Measurements from ENCODE around the gene CLRN2. TPM values are rescaled to one million over a fixed set of nuclear protein-coding genes. Genes with fewer than 3 reads are reported as not detected.

Gene CLRN2
- not detected for total RNA-seq

- H3K4me1 Mint-ChIP-seq: peaks cover 14% of the 10 kb centered on the region
- no peak within 1 kb of the TSS for H3K4me3 Mint-ChIP-seq
- H3K9me3 Mint-ChIP-seq: no peaks in the 10 kb centered on the region
- H3K27ac Mint-ChIP-seq: no peak within 1 kb of the TSS
- H3K27me3 Mint-ChIP-seq: peaks cover 6% of the 10 kb centered on the region
- no peak for ATAC-seq (replicated peaks)
- H3K36me3 Mint-ChIP-seq (ENCODE audit: low read depth): peaks cover 5% of the 10 kb centered on the region
Observed at GRCh38 chr4:17514865-17515264, at the start of gene CLRN2. CLRN2 (plus strand) TSS chr4:17515165; CDS start chr4:17515267, 102 bp downstream.

- Mint-ChIP-seq H3K36me3 (ENCODE audit: low read depth) (peaks cover 4% of the 10 kb centered on the region), H3K9me3 (no peaks in the 10 kb centered on the region), H3K27me3 (no peaks in the 10 kb centered on the region), H3K4me1 (no peaks in the 10 kb centered on the region), H3K27ac (no peak overlapping the region), H3K4me3 (no peak overlapping the region)
- no peak for ATAC-seq (replicated peaks)
Observed at GRCh38 chr4:17468619-17469221, 46.2 kb upstream of the CLRN2 start.

GRCh38 chr4:17469931-17470674 is 44.9 kb upstream of the CLRN2 start:
- no peaks in the 10 kb centered on the region for H3K9me3 Mint-ChIP-seq
- ATAC-seq (replicated peaks): no peak
- no peaks in the 10 kb centered on the region for H3K27me3 Mint-ChIP-seq
- H3K4me1 Mint-ChIP-seq: no peaks in the 10 kb centered on the region
- peaks cover 4% of the 10 kb centered on the region for H3K36me3 Mint-ChIP-seq (ENCODE audit: low read depth)
- no peak overlapping the region for H3K27ac Mint-ChIP-seq
- H3K4me3 Mint-ChIP-seq: no peak overlapping the region

GRCh38 chr4:17475481-17475880 is 39.5 kb upstream of the CLRN2 start:
- Mint-ChIP-seq H3K27ac (no peak overlapping the region), H3K36me3 (ENCODE audit: low read depth) (peaks cover 4% of the 10 kb centered on the region), H3K9me3 (no peaks in the 10 kb centered on the region), H3K27me3 (no peaks in the 10 kb centered on the region), H3K4me1 (no peaks in the 10 kb centered on the region), H3K4me3 (no peak overlapping the region)
- no peak for ATAC-seq (replicated peaks)

GRCh38 chr4:17476853-17477252 is 38.1 kb upstream of the CLRN2 start:
- ATAC-seq (replicated peaks): no peak
- Mint-ChIP-seq H3K27me3 (no peaks in the 10 kb centered on the region), H3K4me1 (no peaks in the 10 kb centered on the region), H3K4me3 (no peak overlapping the region), H3K9me3 (no peaks in the 10 kb centered on the region), H3K27ac (no peak overlapping the region), H3K36me3 (ENCODE audit: low read depth) (no peaks in the 10 kb centered on the region)

GRCh38 chr4:17477774-17478472 is 37.0 kb upstream of the CLRN2 start:
- Mint-ChIP-seq H3K27ac (no peak overlapping the region), H3K4me1 (no peaks in the 10 kb centered on the region), H3K4me3 (no peak overlapping the region), H3K36me3 (ENCODE audit: low read depth) (no peaks in the 10 kb centered on the region), H3K9me3 (no peaks in the 10 kb centered on the region), H3K27me3 (no peaks in the 10 kb centered on the region)
- ATAC-seq (replicated peaks): no peak

- no peak for ATAC-seq (replicated peaks)
- Mint-ChIP-seq H3K36me3 (ENCODE audit: low read depth) (peaks cover 15% of the 10 kb centered on the region), H3K27me3 (no peaks in the 10 kb centered on the region), H3K4me3 (no peak overlapping the region), H3K27ac (no peak overlapping the region), H3K4me1 (no peaks in the 10 kb centered on the region), H3K9me3 (no peaks in the 10 kb centered on the region)
Observed at GRCh38 chr4:17480210-17480927, 34.6 kb upstream of the CLRN2 start.

GRCh38 chr4:17480955-17481354 is 34.0 kb upstream of the CLRN2 start:
- Mint-ChIP-seq H3K27me3 (no peaks in the 10 kb centered on the region), H3K4me3 (no peak overlapping the region), H3K9me3 (no peaks in the 10 kb centered on the region), H3K27ac (no peak overlapping the region), H3K4me1 (no peaks in the 10 kb centered on the region), H3K36me3 (ENCODE audit: low read depth) (peaks cover 21% of the 10 kb centered on the region)
- ATAC-seq (replicated peaks): no peak

GRCh38 chr4:17482716-17483115 is 32.2 kb upstream of the CLRN2 start:
- H3K36me3 Mint-ChIP-seq (ENCODE audit: low read depth): peaks cover 35% of the 10 kb centered on the region
- H3K4me1 Mint-ChIP-seq: no peaks in the 10 kb centered on the region
- ATAC-seq (replicated peaks): no peak
- no peaks in the 10 kb centered on the region for H3K9me3 Mint-ChIP-seq
- H3K4me3 Mint-ChIP-seq: no peak overlapping the region
- H3K27me3 Mint-ChIP-seq: no peaks in the 10 kb centered on the region
- H3K27ac Mint-ChIP-seq: no peak overlapping the region

GRCh38 chr4:17489123-17489522 is 25.8 kb upstream of the CLRN2 start:
- Mint-ChIP-seq H3K4me3 (no peak overlapping the region), H3K27ac (no peak overlapping the region), H3K9me3 (no peaks in the 10 kb centered on the region), H3K36me3 (ENCODE audit: low read depth) (peaks cover 81% of the 10 kb centered on the region), H3K4me1 (peaks cover under 1% of the 10 kb centered on the region), H3K27me3 (no peaks in the 10 kb centered on the region)
- no peak for ATAC-seq (replicated peaks)

GRCh38 chr4:17489721-17490120 is 25.2 kb upstream of the CLRN2 start:
- no peak for ATAC-seq (replicated peaks)
- H3K27me3 Mint-ChIP-seq: no peaks in the 10 kb centered on the region
- H3K36me3 Mint-ChIP-seq (ENCODE audit: low read depth): peaks cover 81% of the 10 kb centered on the region
- H3K4me3 Mint-ChIP-seq: no peak overlapping the region
- H3K4me1 Mint-ChIP-seq: peaks cover 5% of the 10 kb centered on the region
- no peaks in the 10 kb centered on the region for H3K9me3 Mint-ChIP-seq
- H3K27ac Mint-ChIP-seq: no peak overlapping the region

GRCh38 chr4:17490575-17491059 is 24.3 kb upstream of the CLRN2 start:
- Mint-ChIP-seq H3K4me3 (no peak overlapping the region), H3K27me3 (no peaks in the 10 kb centered on the region), H3K27ac (peak overlapping the region; percentile 28), H3K36me3 (ENCODE audit: low read depth) (peaks cover 81% of the 10 kb centered on the region), H3K4me1 (peaks cover 5% of the 10 kb centered on the region), H3K9me3 (no peaks in the 10 kb centered on the region)
- no peak for ATAC-seq (replicated peaks)

GRCh38 chr4:17491196-17491595 is 23.8 kb upstream of the CLRN2 start:
- no peak overlapping the region for H3K4me3 Mint-ChIP-seq
- no peaks in the 10 kb centered on the region for H3K9me3 Mint-ChIP-seq
- H3K4me1 Mint-ChIP-seq: peaks cover 5% of the 10 kb centered on the region
- peaks cover 81% of the 10 kb centered on the region for H3K36me3 Mint-ChIP-seq (ENCODE audit: low read depth)
- H3K27ac Mint-ChIP-seq: no peak overlapping the region
- no peak for ATAC-seq (replicated peaks)
- no peaks in the 10 kb centered on the region for H3K27me3 Mint-ChIP-seq

GRCh38 chr4:17492058-17492741 is 22.8 kb upstream of the CLRN2 start:
- H3K27me3 Mint-ChIP-seq: no peaks in the 10 kb centered on the region
- no peak overlapping the region for H3K27ac Mint-ChIP-seq
- ATAC-seq (replicated peaks): no peak
- H3K9me3 Mint-ChIP-seq: no peaks in the 10 kb centered on the region
- peaks cover 5% of the 10 kb centered on the region for H3K4me1 Mint-ChIP-seq
- H3K36me3 Mint-ChIP-seq (ENCODE audit: low read depth): peaks cover 72% of the 10 kb centered on the region
- H3K4me3 Mint-ChIP-seq: no peak overlapping the region
